OCI-LY1 (cell line): Measurements from ENCODE around the gene SPATA2L.

Experiments
- CTCF ChIP-seq: fragments of 200-600 bp; sonication (generic), shearing (Covaris generic); IDR thresholded peaks from 2 replicates; pipeline ENCODE4 v1.5.1; 2017; ENCODE audit warnings: mild to moderate bottlenecking, antibody characterized with exemption, low read length, moderate library complexity, mixed read lengths
- EZH2 ChIP-seq: fragments of 200-600 bp; sonication (generic), shearing (Covaris generic); IDR thresholded peaks from 2 replicates; pipeline ENCODE4 v1.8.0; 2017; ENCODE audit warnings: borderline replicate concordance, mixed run types, mild to moderate bottlenecking, antibody characterized with exemption, low read length, moderate library complexity, mixed read lengths

GRCh38 chr16:89737341-89738071, 36.0 kb upstream of the SPATA2L start:
- TF ChIP-seq CTCF (no peak), EZH2 (no peak)
